GM12891 (cell line): Measurements from ENCODE around the gene TULP4.
A peak's percentile ranks its signal among the peaks of the same experiment; 100 is the strongest.
"Not testable (repeated sequence)": the region's sequence is repeated elsewhere in the genome, so short reads cannot be mapped to it uniquely, and the experiment has no call there.

Experiments used
- DNase-seq: peaks from one replicate; pipeline ENCODE4 v3.0.0; 2011; ENCODE audit warnings: low spot score; ENCODE audit not compliant: insufficient read length
- FAIRE-seq: peaks from 2 replicates; lab custom pipeline; 2011; peaks lifted over from hg19 to GRCh38; lab: Jason Lieb, UNC
- PAX5 ChIP-seq: IDR thresholded peaks from 2 replicates; pipeline ENCODE4 v1.6.1; 2011; ENCODE audit warnings: low read length, moderate library complexity, mild to moderate bottlenecking; ENCODE audit not compliant: insufficient read depth, severe bottlenecking
- POLR2A ChIP-seq: IDR thresholded peaks from 2 replicates; pipeline ENCODE4 v1.6.1; 2011; ENCODE audit warnings: low read depth, low read length, control low read depth
- POLR2AphosphoS5 ChIP-seq: IDR thresholded peaks from 2 replicates; pipeline ENCODE4 v1.6.1; 2011; ENCODE audit warnings: low read depth, low read length, control low read depth
- POU2F2 ChIP-seq: IDR thresholded peaks from 2 replicates; pipeline ENCODE4 v1.6.1; 2011; ENCODE audit warnings: low read depth, mild to moderate bottlenecking, control low read depth, low read length, moderate library complexity
- SPI1 ChIP-seq: IDR thresholded peaks from 2 replicates; pipeline ENCODE4 v1.6.1; 2011; ENCODE audit warnings: low read depth, low read length, control low read depth
- TAF1 ChIP-seq: IDR thresholded peaks from 2 replicates; pipeline ENCODE4 v1.6.1; 2011; ENCODE audit warnings: low read depth, low read length, control low read depth

The TULP4 gene

GRCh38 chr6:158475344-158476302, 163.4 kb downstream of the TULP4 start:
- peak; percentile 5 for FAIRE-seq
- TF ChIP-seq SPI1 (peak; percentile 30; the same call in 1 of the 2 replicates), POLR2A (no peak), PAX5 (peak; percentile 86), POLR2AphosphoS5 (no peak), TAF1 (no peak), POU2F2 (0 out of 2 replicates have a peak, but pooled peaks have one; percentile 9)
- peak; percentile 45 for DNase-seq

GRCh38 chr6:158476389-158476788, 164.1 kb downstream of the TULP4 start:
- no peak for DNase-seq
- TF ChIP-seq TAF1 = no peak
- no peak for TF ChIP-seq POLR2A
- TF ChIP-seq POU2F2 = no peak
- TF ChIP-seq SPI1 = no peak
- TF ChIP-seq PAX5 = no peak
- TF ChIP-seq POLR2AphosphoS5 = no peak
- no peak for FAIRE-seq

- DNase-seq, FAIRE-seq: not testable (repeated sequence)
Observed at GRCh38 chr6:158477722-158478121, 165.5 kb downstream of the TULP4 start.

GRCh38 chr6:158480989-158481388, 168.7 kb downstream of the TULP4 start:
- FAIRE-seq = no peak
- TF ChIP-seq SPI1 (no peak), POLR2A (no peak), TAF1 (no peak), POU2F2 (no peak), POLR2AphosphoS5 (no peak), PAX5 (no peak)
- no peak for DNase-seq

GRCh38 chr6:158481690-158482473, 169.6 kb downstream of the TULP4 start:
- DNase-seq (no peak), FAIRE-seq (no peak)
- TF ChIP-seq TAF1 (no peak), PAX5 (no peak), POLR2AphosphoS5 (no peak), POU2F2 (no peak), SPI1 (no peak), POLR2A (no peak)

- FAIRE-seq (no peak), DNase-seq (no peak)
- no peak for TF ChIP-seq SPI1
- TF ChIP-seq POLR2A = no peak
- TF ChIP-seq POU2F2 = no peak
- TF ChIP-seq TAF1 = no peak
- no peak for TF ChIP-seq PAX5
- TF ChIP-seq POLR2AphosphoS5 = no peak
Observed at GRCh38 chr6:158485431-158485830, 173.2 kb downstream of the TULP4 start.

GRCh38 chr6:158487495-158487894, 175.2 kb downstream of the TULP4 start:
- DNase-seq (no peak), FAIRE-seq (no peak)
- TF ChIP-seq SPI1 (no peak), POLR2AphosphoS5 (no peak), PAX5 (no peak), TAF1 (no peak), POLR2A (no peak), POU2F2 (no peak)

GRCh38 chr6:158488065-158488464, 175.8 kb downstream of the TULP4 start:
- DNase-seq (no peak), FAIRE-seq (no peak)
- TF ChIP-seq SPI1 (no peak), TAF1 (no peak)

- no peak for FAIRE-seq
Observed at GRCh38 chr6:158489441-158489840, 177.2 kb downstream of the TULP4 start.

GRCh38 chr6:158492881-158493280, 180.6 kb downstream of the TULP4 start:
- DNase-seq (no peak), FAIRE-seq (no peak)
- TF ChIP-seq TAF1 = no peak
- TF ChIP-seq POLR2AphosphoS5 = no peak
- no peak for TF ChIP-seq PAX5

More at GRCh38 chr6:158489441-158489840, 177.2 kb downstream of the TULP4 start:
- DNase-seq = no peak
- no peak for TF ChIP-seq POU2F2
- no peak for TF ChIP-seq POLR2AphosphoS5
